Lower lobe of right lung (tissue), 2 donors: ENCODE measurements around the gene COX5B. TPM values are rescaled to one million over a fixed set of nuclear protein-coding genes. Genes with fewer than 3 reads are reported as not detected.

Experiments
- ATAC-seq, 2 donors: fragments of 200-7000 bp; cut with Tn5 transposase; one replicate each; pipeline ENCODE4 v1.9.1; 2020 to 2022; ENCODE audit warnings: mild to moderate bottlenecking in 2 of 2, moderate library complexity in 2 of 2
- DNase-seq: peaks from one replicate; pipeline ENCODE4 v3.0.0-alpha.2; 2020
- H3K27ac ChIP-seq: fragments of 200-600 bp; one replicate; pipeline ENCODE4 v1.8.0; 2022
- H3K27me3 ChIP-seq: fragments of 200-600 bp; one replicate; pipeline ENCODE4 v1.8.0; 2022; ENCODE audit warnings: low read depth
- H3K36me3 ChIP-seq: fragments of 200-600 bp; one replicate; pipeline ENCODE4 v1.8.0; 2022; ENCODE audit warnings: mild to moderate bottlenecking
- H3K4me1 ChIP-seq: fragments of 200-600 bp; one replicate; pipeline ENCODE4 v1.8.0; 2022
- H3K4me3 ChIP-seq: fragments of 200-600 bp; one replicate; pipeline ENCODE4 v1.8.0; 2022; ENCODE audit warnings: mild to moderate bottlenecking
- H3K9me3 ChIP-seq: fragments of 200-600 bp; one replicate; pipeline ENCODE4 v1.8.0; 2022
- intact Hi-C: fragments of 100-400 bp; cut with DNase I; formaldehyde crosslinking; loops from one replicate; pipeline ENCODE4 v1.11.0; 2022
- total RNA-seq: library from RNA; stranded (reverse); fragmentation: NEBNext Ultra II Directional; extraction: Animal tissue kit (Norgen Biotek cat#: 25700); gene quantifications from one replicate; pipeline ENCODE4 v1.2.1, GENCODE V29; 2021
- TF ChIP-seq, protein P1 (sequence below): fragments of 200-600 bp; IDR thresholded peaks from one replicate; pipeline ENCODE4 v1.8.0; 2022; ENCODE audit warnings: antibody characterized with exemption, mild to moderate bottlenecking
- donor health status: DM: no; HTN: yes; CAD: no; lungs with severe emphysema.

The COX5B gene
- total RNA-seq, 1 donor from 2014 or later: 164 TPM

DNA sequence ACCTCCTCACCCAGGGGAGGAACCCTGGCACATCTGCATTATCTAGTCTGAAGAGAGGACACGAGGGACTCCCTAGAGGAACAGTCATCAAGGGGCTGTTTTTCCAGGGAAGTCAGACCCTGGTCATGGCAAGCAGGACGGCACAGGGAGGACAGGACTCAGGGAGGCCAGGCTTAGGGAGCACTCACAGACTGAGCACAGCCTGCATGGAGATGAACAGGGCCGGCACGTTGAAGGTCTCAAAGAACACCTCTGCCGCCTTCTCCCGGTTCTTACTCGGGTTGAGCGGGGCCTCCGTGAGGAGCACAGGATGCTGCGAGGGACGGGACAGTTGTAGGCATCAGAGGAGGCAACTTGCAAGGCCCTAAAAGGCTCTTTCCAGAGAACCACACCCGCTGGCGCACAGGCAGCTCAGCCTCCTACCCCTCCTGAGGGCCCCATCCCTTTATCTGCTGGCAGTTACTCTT lies 12.9 kb downstream of the COX5B start:
- TF ChIP-seq, protein P1, sequence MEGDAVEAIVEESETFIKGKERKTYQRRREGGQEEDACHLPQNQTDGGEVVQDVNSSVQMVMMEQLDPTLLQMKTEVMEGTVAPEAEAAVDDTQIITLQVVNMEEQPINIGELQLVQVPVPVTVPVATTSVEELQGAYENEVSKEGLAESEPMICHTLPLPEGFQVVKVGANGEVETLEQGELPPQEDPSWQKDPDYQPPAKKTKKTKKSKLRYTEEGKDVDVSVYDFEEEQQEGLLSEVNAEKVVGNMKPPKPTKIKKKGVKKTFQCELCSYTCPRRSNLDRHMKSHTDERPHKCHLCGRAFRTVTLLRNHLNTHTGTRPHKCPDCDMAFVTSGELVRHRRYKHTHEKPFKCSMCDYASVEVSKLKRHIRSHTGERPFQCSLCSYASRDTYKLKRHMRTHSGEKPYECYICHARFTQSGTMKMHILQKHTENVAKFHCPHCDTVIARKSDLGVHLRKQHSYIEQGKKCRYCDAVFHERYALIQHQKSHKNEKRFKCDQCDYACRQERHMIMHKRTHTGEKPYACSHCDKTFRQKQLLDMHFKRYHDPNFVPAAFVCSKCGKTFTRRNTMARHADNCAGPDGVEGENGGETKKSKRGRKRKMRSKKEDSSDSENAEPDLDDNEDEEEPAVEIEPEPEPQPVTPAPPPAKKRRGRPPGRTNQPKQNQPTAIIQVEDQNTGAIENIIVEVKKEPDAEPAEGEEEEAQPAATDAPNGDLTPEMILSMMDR: no peak
- intact Hi-C loops: no loop called here
- DNase-seq (no peak), ATAC-seq (no peak)
- Histone ChIP-seq H3K4me1 (peaks cover 27% of the 10 kb centered on the region), H3K27ac (no peak overlapping the region), H3K4me3 (no peak overlapping the region), H3K9me3 (no peaks in the 10 kb centered on the region), H3K27me3 (no peaks in the 10 kb centered on the region), H3K36me3 (peaks cover 50% of the 10 kb centered on the region)

DNA sequence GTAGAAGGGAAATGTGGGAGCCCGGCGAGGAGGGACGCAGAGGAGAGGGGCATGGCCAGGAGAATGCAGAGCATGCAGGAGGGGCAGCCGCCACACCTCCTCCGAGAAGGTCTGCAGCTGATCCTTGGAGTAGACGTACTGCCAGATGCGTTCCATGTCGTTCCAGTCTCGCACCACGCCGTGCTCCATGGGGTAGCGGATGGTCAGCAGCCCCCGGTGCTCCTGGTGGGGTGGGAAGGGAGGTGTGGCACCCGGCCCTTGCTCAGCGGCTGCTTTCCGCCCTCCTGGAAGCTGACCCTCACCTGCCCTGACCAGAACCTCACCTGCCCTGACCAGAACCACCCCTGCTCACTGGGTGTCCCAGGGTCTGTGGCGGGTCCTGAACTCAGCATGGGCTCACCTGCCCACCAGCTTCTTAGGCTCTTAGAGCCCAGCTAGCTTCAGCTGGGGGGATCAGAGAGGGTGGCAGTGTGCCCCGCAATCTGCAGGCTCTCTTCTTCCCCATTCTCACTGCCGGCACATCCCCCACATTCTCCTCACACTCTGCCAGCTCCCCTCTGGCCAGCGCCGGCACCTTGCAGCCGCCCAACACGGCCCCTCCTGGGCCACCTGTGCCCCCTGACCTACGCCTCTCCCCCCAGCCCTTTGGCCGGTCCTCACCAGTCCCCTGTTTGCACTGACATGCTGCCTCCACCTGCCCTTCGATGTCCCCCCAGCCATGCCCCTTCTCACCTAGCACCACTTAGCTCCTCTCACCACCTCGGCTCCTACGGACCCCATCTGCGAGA lies 13.6 kb downstream of the COX5B start:
- TF ChIP-seq, protein P1: no peak
- Histone ChIP-seq H3K27me3 (no peaks in the 10 kb centered on the region), H3K4me3 (no peak overlapping the region), H3K4me1 (peaks cover 27% of the 10 kb centered on the region), H3K9me3 (no peaks in the 10 kb centered on the region), H3K36me3 (peaks cover 50% of the 10 kb centered on the region), H3K27ac (no peak overlapping the region)
- intact Hi-C loops: no loop called here
- ATAC-seq (no peak), DNase-seq (no peak)

DNA sequence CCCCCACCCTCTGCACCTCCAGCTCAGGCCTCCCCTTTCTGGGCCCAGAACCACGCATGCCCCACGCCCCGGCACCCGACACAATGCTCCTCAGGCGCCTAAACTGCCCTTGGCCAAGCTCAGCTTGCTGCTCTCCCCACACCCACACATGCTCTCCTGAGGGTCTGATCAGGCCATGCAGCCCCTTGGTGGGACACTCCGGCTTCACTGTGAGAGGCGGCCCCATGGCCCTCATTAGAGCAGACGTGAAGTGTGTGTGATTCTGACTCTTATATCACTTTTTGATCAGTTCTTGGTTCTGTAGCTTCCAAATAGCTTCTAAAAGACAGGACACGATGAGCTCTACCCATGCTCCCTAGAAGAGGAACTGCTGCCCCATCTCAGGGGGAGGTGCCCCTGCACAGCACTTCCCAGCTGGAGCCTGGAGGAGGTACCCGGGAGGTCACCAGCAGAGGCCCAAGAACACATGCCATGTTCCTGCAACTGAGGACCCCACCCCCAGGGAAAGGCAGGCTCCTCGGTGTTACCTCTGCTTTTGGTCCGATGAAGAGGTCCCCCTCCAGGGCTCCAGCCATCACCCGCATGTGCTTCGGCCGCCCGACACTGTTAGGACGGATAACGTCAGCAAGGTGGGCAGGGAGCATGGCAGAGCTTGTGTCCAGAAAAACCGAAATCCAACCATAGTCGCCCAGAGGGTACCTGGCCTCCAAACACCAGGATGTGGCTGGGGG lies 14.3 kb downstream of the COX5B start:
- no peaks in the 10 kb centered on the region for H3K27me3 ChIP-seq
- no peak overlapping the region for H3K4me3 ChIP-seq
- H3K36me3 ChIP-seq: peaks cover 50% of the 10 kb centered on the region
- H3K4me1 ChIP-seq: peaks cover 33% of the 10 kb centered on the region
- TF ChIP-seq, protein P1: no peak
- ATAC-seq (no peak), DNase-seq (no peak)
- no peaks in the 10 kb centered on the region for H3K9me3 ChIP-seq
- H3K27ac ChIP-seq: no peak overlapping the region
- intact Hi-C loops: no loop called here

DNA sequence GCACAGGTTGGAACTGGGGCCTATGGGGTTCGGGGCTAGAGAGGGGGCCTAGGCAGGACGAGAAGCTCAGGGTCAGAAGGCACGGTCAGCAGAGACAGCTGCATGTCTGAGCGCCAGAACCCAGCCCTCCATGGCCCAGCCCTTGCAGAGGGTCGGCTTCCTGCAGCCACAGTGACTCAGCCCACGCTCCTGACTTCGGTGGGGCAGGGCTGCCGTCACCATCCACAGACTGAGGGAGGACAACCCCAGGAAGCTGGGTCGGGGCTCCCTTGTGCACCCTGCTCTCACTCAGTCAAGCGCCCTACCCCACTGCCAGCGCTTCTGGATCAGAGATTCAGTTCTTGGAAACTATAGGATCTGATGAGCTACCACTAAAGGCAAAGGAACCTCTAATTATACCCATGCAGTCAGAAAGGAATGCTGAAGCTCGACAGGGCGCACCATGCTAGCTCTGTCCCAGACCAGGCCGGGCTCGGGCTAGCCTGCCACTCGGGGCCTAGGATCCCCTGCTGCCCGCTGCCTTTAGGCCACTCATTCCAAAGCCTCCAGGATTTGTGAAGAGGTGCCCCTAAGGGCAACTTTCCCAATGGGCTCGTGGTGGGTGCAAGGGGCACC lies 15.0 kb downstream of the COX5B start:
- Histone ChIP-seq H3K4me1 (peaks cover 33% of the 10 kb centered on the region), H3K27ac (no peak overlapping the region), H3K4me3 (no peak overlapping the region), H3K9me3 (no peaks in the 10 kb centered on the region), H3K36me3 (peaks cover 46% of the 10 kb centered on the region), H3K27me3 (no peaks in the 10 kb centered on the region)
- DNase-seq (no peak), ATAC-seq (no peak)
- TF ChIP-seq, protein P1: no peak
- intact Hi-C loops: no loop called here

DNA sequence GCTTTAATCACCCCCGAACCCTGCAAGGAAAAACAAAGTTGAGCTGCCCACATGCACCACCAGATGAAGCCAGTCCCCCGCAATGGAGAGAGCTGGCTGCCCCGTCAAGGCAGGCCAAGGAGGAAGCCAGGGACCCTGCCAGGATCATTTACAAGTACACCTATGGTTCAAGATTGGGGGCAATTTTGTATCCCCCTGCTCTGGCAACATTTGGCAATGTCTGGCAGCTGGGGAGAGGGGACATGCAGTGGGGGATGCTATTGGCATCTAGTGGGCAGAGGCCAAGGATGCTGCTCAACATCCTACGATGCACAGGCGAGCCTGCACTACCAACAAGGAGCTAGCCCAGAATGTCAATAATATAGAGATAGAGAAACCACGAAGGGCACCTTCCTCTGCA lies 16.1 kb downstream of the COX5B start:
- ATAC-seq (no peak), DNase-seq (no peak)
- no peak overlapping the region for H3K27ac ChIP-seq
- no peaks in the 10 kb centered on the region for H3K9me3 ChIP-seq
- H3K27me3 ChIP-seq: no peaks in the 10 kb centered on the region
- H3K36me3 ChIP-seq: peaks cover 35% of the 10 kb centered on the region
- TF ChIP-seq, protein P1: no peak
- H3K4me1 ChIP-seq: peaks cover 33% of the 10 kb centered on the region
- peak overlapping the region; percentile 79 for H3K4me3 ChIP-seq
- intact Hi-C loops: no loop called here
